22Rv1 (cell line): ENCODE data around the gene CERK.

Experiments used
- CTCF ChIP-seq: fragments of 450-650 bp; IDR thresholded peaks from 2 replicates; pipeline ENCODE4 v1.5.1; 2017; ENCODE audit warnings: mild to moderate bottlenecking
- ZFX ChIP-seq: fragments of 450-650 bp; IDR thresholded peaks from 2 replicates; pipeline ENCODE4 v1.6.1; 2017; ENCODE audit warnings: antibody characterized with exemption, borderline replicate concordance

DNA sequence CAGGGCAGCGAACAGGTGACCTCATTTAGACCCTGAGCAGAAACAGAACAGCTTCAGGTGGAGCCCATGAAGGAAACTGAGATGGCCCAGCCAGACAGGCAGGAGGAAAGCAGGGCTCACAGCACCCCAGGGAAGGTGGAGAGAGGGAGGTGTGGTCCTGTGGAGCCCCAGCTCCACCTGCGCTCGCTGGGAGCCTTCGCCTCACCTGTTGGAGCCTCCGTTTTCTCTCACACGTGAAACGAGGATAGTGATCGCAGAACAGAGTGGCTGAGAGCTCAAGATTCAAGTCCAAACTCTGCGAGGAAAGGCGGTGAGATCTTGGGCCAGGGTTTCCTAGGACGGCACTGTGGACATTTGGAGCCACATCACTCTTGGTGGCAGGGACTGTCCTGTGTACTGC is 8.6 kb upstream of the CERK start:
- TF ChIP-seq CTCF (no peak), ZFX (no peak)
